Naive thymus-derived CD8-positive, alpha-beta T cell (primary cell): ENCODE results near the gene CRHBP. TPM values are rescaled to one million over a fixed set of nuclear protein-coding genes. Genes with fewer than 3 reads are reported as not detected.
A peak's percentile ranks its signal among the peaks of the same experiment; 100 is the strongest.

ENCODE experiments used
- ATAC-seq, 2 donors: fragments of 150-1000 bp; cut with Tn5 transposase in 1 of 2; sonication (Bioruptor Pico), chemical (Tn5 transposase) in 1 of 2; 1 replicate in 1 of 2; 2 replicates in 1 of 2; pipeline ENCODE4 v1.10.0; 2021; ENCODE audit warnings: mild to moderate bottlenecking in 2 of 2, moderate library complexity in 2 of 2
- POLR2A ChIA-PET: fragments of 350-600 bp; sonication (Branson Sonifier 250); formaldehyde crosslinking; loops from one replicate; lab custom pipeline; 2021; ENCODE audit warnings: antibody characterized with exemption; lab: Charles Lee
- DNase-seq, 10 donors: peaks; one replicate each; pipeline versions ENCODE4 v3.0.0 to v3.0.0-alpha.2; 2020 to 2022
- H3K27ac Mint-ChIP-seq, 10 donors: one replicate each; pipeline ENCODE4 v1.8.0; 2020 to 2022; ENCODE audit warnings: mild to moderate bottlenecking in 10 of 10, mixed read lengths in 10 of 10, moderate library complexity in 4 of 10, inconsistent platforms in 1 of 10
- H3K27me3 Mint-ChIP-seq, 5 donors: one replicate each; pipeline ENCODE4 v1.8.0; 2021 to 2022; ENCODE audit warnings: mixed read lengths in 5 of 5
- H3K36me3 Mint-ChIP-seq, 3 donors: one replicate each; pipeline ENCODE4 v1.8.0; 2020 to 2022; ENCODE audit warnings: mixed read lengths in 3 of 3, mild to moderate bottlenecking in 2 of 3, inconsistent platforms in 1 of 3
- H3K4me1 Mint-ChIP-seq, 4 donors: one replicate each; pipeline ENCODE4 v1.8.0; 2021 to 2022; ENCODE audit warnings: mixed read lengths in 4 of 4
- H3K4me3 Mint-ChIP-seq, 10 donors: one replicate each; pipeline ENCODE4 v1.8.0; 2020 to 2022; ENCODE audit warnings: mild to moderate bottlenecking in 10 of 10, mixed read lengths in 10 of 10, moderate library complexity in 6 of 10, inconsistent platforms in 1 of 10
- H3K9me3 Mint-ChIP-seq, 9 donors: one replicate each; pipeline ENCODE4 v1.8.0; 2020 to 2022; ENCODE audit warnings: mixed read lengths in 9 of 9, mild to moderate bottlenecking in 3 of 9, inconsistent platforms in 1 of 9, moderate library complexity in 1 of 9
- polyA plus RNA-seq, 3 donors: library from polyadenylated mRNA; unstranded; fragments of 300-500 nt; fragmentation: Illumina TruSeq; gene quantifications; one replicate each; pipeline ENCODE4 v1.2.3, GENCODE V29; 2021
- total RNA-seq, 8 experiments: library from RNA in 2 of 8; stranded (reverse) in 2 of 8; gene quantifications; one replicate each; pipeline ENCODE4 v1.2.3 and lab custom pipeline; 2021 to 2026

The CRHBP gene
- total and polyA plus RNA-seq, 5 experiments from 2014 or later: not detected

- Mint-ChIP-seq H3K4me3 (no peak overlapping the region), H3K27ac (no peak overlapping the region), H3K9me3 (no peaks in the 10 kb centered on the region), H3K36me3 (peaks cover 0 to 3% (median 0%) of the 10 kb centered on the region in 3 donors), H3K4me1 (no peaks in the 10 kb centered on the region), H3K27me3 (peaks cover 15 to 23% (median 17%) of the 10 kb centered on the region in 5 donors)
- no peak for ATAC-seq
- no peak for DNase-seq
- POLR2A ChIA-PET: no interaction called here
Measured at GRCh38 chr5:77003246-77003645, 50.4 kb downstream of the CRHBP start.

DNA sequence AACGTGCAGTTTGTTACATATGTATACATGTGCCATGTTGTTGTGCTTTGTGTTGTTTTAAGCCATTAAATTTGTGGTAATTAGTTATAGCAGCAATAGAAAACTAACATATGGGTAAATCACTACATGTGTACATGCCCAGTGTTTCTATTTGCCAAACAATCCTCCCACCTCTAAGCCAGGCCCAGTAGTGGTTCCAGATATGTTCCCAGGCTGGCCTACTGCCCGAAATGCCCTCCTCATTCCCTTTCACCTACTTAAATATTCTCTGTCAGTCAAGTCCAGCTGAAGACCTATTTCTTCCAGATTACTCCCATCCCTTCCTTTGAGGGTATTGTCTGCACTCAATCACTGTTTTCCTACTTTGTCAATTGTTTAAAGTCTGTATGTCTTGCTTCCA, 53.3 kb downstream of the CRHBP start:
- Mint-ChIP-seq H3K9me3 (peaks cover 0 to 2% (median 0%) of the 10 kb centered on the region in 9 donors), H3K27me3 (peaks cover 13 to 24% (median 20%) of the 10 kb centered on the region in 5 donors)

GRCh38 chr5:77008413-77008812, 55.6 kb downstream of the CRHBP start:
- DNase-seq: no peak
- H3K27ac Mint-ChIP-seq: no peak overlapping the region
- H3K9me3 Mint-ChIP-seq: peaks cover 0 to 2% (median 0%) of the 10 kb centered on the region in 9 donors
- no peaks in the 10 kb centered on the region for H3K4me1 Mint-ChIP-seq
- POLR2A ChIA-PET: interaction anchor here (0.7 kb wide), 1 partner anchor 55 kb away, joined by 4 read pairs; no protein-coding TSS in a partner anchor
- peaks cover 10 to 20% (median 17%) of the 10 kb centered on the region in 5 donors for H3K27me3 Mint-ChIP-seq
- no peak for ATAC-seq
- no peaks in the 10 kb centered on the region for H3K36me3 Mint-ChIP-seq
- no peak overlapping the region for H3K4me3 Mint-ChIP-seq

More for the DNA sequence above, 53.3 kb downstream of the CRHBP start:
- Mint-ChIP-seq H3K27ac (no peak overlapping the region), H3K4me3 (no peak overlapping the region), H3K4me1 (no peaks in the 10 kb centered on the region), H3K36me3 (no peaks in the 10 kb centered on the region)
- DNase-seq (no peak), ATAC-seq (no peak)
- POLR2A ChIA-PET: no interaction called here

- no peaks in the 10 kb centered on the region for H3K36me3 Mint-ChIP-seq
- H3K27ac Mint-ChIP-seq: no peak overlapping the region
- no peak overlapping the region for H3K4me3 Mint-ChIP-seq
- peaks cover 8 to 23% (median 13%) of the 10 kb centered on the region in 5 donors for H3K27me3 Mint-ChIP-seq
- peaks cover 0 to 2% (median 0%) of the 10 kb centered on the region in 9 donors for H3K9me3 Mint-ChIP-seq
- ATAC-seq (no peak), DNase-seq (no peak)
- H3K4me1 Mint-ChIP-seq: no peaks in the 10 kb centered on the region
- POLR2A ChIA-PET: no interaction called here
Measured at GRCh38 chr5:77010243-77010642, 57.4 kb downstream of the CRHBP start.

- Mint-ChIP-seq H3K27ac (no peak overlapping the region), H3K27me3 (peaks cover 6 to 29% (median 11%) of the 10 kb centered on the region in 5 donors), H3K4me3 (no peak overlapping the region), H3K36me3 (no peaks in the 10 kb centered on the region), H3K4me1 (no peaks in the 10 kb centered on the region), H3K9me3 (peaks cover 0 to 2% (median 0%) of the 10 kb centered on the region in 9 donors)
- ATAC-seq (no peak), DNase-seq (no peak)
- POLR2A ChIA-PET: no interaction called here
Measured at GRCh38 chr5:77011498-77011897, 58.7 kb downstream of the CRHBP start.

DNA sequence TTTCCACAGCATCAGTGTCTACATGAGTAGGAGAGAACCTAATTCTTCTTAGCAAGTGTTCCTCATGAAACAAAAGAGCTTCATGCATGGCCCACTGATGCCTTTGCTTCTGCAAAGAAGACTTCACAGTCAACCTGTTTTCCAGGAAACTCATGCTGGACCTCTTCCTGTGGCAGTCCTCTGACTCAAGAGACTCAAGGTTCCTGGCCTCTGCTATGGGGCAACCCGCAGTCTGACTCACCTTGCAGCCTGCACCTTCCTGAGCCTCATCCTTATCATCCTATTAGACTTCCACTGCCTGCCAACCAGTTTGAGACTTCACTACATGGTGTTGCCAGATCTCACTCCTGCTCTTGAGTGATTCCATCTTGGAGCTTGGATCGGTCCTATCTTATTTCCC, 59.8 kb downstream of the CRHBP start:
- DNase-seq: no peak
- Mint-ChIP-seq H3K27me3 (peaks cover 7 to 29% (median 11%) of the 10 kb centered on the region in 5 donors), H3K4me1 (no peaks in the 10 kb centered on the region), H3K36me3 (no peaks in the 10 kb centered on the region), H3K27ac (no peak overlapping the region), H3K9me3 (peaks cover 0 to 2% (median 0%) of the 10 kb centered on the region in 9 donors), H3K4me3 (no peak overlapping the region)
- ATAC-seq: no peak
- POLR2A ChIA-PET: no interaction called here

GRCh38 chr5:77015938-77016569, 63.2 kb downstream of the CRHBP start:
- Mint-ChIP-seq H3K27ac (no peak overlapping the region), H3K36me3 (no peaks in the 10 kb centered on the region), H3K27me3 (peaks cover 8 to 29% (median 19%) of the 10 kb centered on the region in 5 donors), H3K9me3 (no peaks in the 10 kb centered on the region), H3K4me3 (no peak overlapping the region), H3K4me1 (no peaks in the 10 kb centered on the region)
- no peak for ATAC-seq
- DNase-seq: peak in 1 of 10 donors; percentile 12
- POLR2A ChIA-PET: no interaction called here

DNA sequence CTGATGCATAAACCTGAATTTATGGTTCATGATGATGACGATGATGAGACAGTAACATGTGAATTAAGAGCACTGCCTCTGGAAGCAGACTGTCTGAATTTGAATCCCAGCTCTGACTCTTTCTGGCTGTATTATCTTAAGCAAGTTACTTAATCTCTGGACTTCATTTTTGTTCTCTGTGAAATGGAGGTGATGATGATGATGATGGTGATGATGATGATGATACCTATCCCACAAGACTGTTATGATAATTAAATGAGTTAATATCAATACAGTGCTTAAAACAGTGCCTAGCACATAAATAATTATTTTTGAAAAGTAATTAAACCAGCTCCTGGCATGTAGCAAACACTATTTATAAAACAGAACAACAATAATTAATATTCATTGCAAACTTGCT, 64.1 kb downstream of the CRHBP start:
- Mint-ChIP-seq H3K9me3 (no peaks in the 10 kb centered on the region), H3K27ac (no peak overlapping the region), H3K27me3 (peaks cover 10 to 34% (median 26%) of the 10 kb centered on the region in 5 donors), H3K4me3 (no peak overlapping the region), H3K36me3 (no peaks in the 10 kb centered on the region), H3K4me1 (no peaks in the 10 kb centered on the region)
- POLR2A ChIA-PET: no interaction called here
- no peak for ATAC-seq
- no peak for DNase-seq

GRCh38 chr5:77017668-77018067, 64.8 kb downstream of the CRHBP start:
- H3K36me3 Mint-ChIP-seq: peaks cover 0 to 6% (median 0%) of the 10 kb centered on the region in 3 donors
- POLR2A ChIA-PET: no interaction called here
- H3K4me1 Mint-ChIP-seq: no peaks in the 10 kb centered on the region
- ATAC-seq (no peak), DNase-seq (no peak)
- H3K4me3 Mint-ChIP-seq: no peak overlapping the region
- H3K27me3 Mint-ChIP-seq: peaks cover 12 to 38% (median 30%) of the 10 kb centered on the region in 5 donors
- peaks cover 0 to 1% (median 0%) of the 10 kb centered on the region in 9 donors for H3K9me3 Mint-ChIP-seq
- no peak overlapping the region for H3K27ac Mint-ChIP-seq

Other genes starting within 250 kb of the CRHBP start
- 1 to 10 TPM; 1.2 to 2.3 TPM for gene F2R, start 236.9 kb upstream of the CRHBP start, total RNA-seq
- 10 to 100 TPM in 1 of 3 donors, 1 to 10 TPM in 1, under 1 TPM in 1; 0.65 to 37.3 (median 1.2) TPM for gene F2R, start 236.9 kb upstream of the CRHBP start, polyA plus RNA-seq
- gene F2RL1, start 134.0 kb upstream of the CRHBP start, total RNA-seq: 1 to 10 TPM; 3.1 to 4.2 TPM
- gene F2RL1, start 134.0 kb upstream of the CRHBP start, polyA plus RNA-seq: 1 to 10 TPM in 2 of 3 donors, under 1 TPM in 1; 0.48 to 4.7 (median 2.0) TPM
- not detected for gene S100Z, start 103.0 kb upstream of the CRHBP start, total RNA-seq
- not detected for gene S100Z, start 103.0 kb upstream of the CRHBP start, polyA plus RNA-seq
- gene AGGF1, start 77.4 kb downstream of the CRHBP start, total RNA-seq: 10 to 100 TPM; 29.8 to 30.8 TPM
- gene AGGF1, start 77.4 kb downstream of the CRHBP start, polyA plus RNA-seq: 10 to 100 TPM; 24.4 to 35.9 (median 28.9) TPM
- gene ZBED3, start 134.2 kb downstream of the CRHBP start, total RNA-seq: 10 to 100 TPM in 1 of 2 experiments, 1 to 10 TPM in 1; 8.4 to 10.5 TPM
- 1 to 10 TPM; 2.6 to 8.9 (median 4.6) TPM for gene ZBED3, start 134.2 kb downstream of the CRHBP start, polyA plus RNA-seq